ENCODE data around the gene ADGRL3. TPM values are rescaled to one million over a fixed set of nuclear protein-coding genes. Genes with fewer than 3 reads are reported as not detected.
A peak's percentile ranks its signal among the peaks of the same experiment; 100 is the strongest.

The ADGRL3 gene
- polyA plus RNA-seq, 1 donor, result 31.1 TPM

- no peak for DNase-seq
These were observed 797.7 kb downstream of the ADGRL3 start for GRCh38 chr4:61997831-61998230.

GRCh38 chr4:62003695-62004094 lies 803.6 kb downstream of the ADGRL3 start:
- DNase-seq, result no peak

GRCh38 chr4:62004881-62005280 lies 804.8 kb downstream of the ADGRL3 start:
- no peak for DNase-seq

GRCh38 chr4:62006108-62006507 lies 806.0 kb downstream of the ADGRL3 start:
- DNase-seq, result no peak

GRCh38 chr4:62015043-62015739 lies 815.1 kb downstream of the ADGRL3 start:
- no peak for DNase-seq

- DNase-seq, result no peak
These were observed 818.4 kb downstream of the ADGRL3 start for GRCh38 chr4:62018537-62018936.

GRCh38 chr4:62023633-62024032 lies 823.5 kb downstream of the ADGRL3 start:
- no peak for DNase-seq

- DNase-seq, result no peak
These were observed 828.6 kb downstream of the ADGRL3 start for GRCh38 chr4:62028745-62029144.

- no peak for DNase-seq
These were observed 830.8 kb downstream of the ADGRL3 start for GRCh38 chr4:62030958-62031357.

- peak; percentile 29 for DNase-seq
These were observed 837.4 kb downstream of the ADGRL3 start for GRCh38 chr4:62037571-62037970.

- no peak for DNase-seq
These were observed 851.2 kb downstream of the ADGRL3 start for GRCh38 chr4:62051332-62051731.

- no peak for DNase-seq
These were observed 853.8 kb downstream of the ADGRL3 start for GRCh38 chr4:62053974-62054373.

GRCh38 chr4:62057031-62057430 lies 856.9 kb downstream of the ADGRL3 start:
- DNase-seq, result no peak

GRCh38 chr4:62058571-62058970 lies 858.4 kb downstream of the ADGRL3 start:
- no peak for DNase-seq

GRCh38 chr4:62070291-62070852 lies 870.2 kb downstream of the ADGRL3 start:
- DNase-seq, result no peak

- no peak for DNase-seq
These were observed 875.0 kb downstream of the ADGRL3 start for GRCh38 chr4:62075089-62075488.

- DNase-seq, result no peak
These were observed 875.4 kb downstream of the ADGRL3 start for GRCh38 chr4:62075521-62075920.

- no peak for DNase-seq
These were observed 877.3 kb downstream of the ADGRL3 start for GRCh38 chr4:62077406-62077805.

- no peak for DNase-seq
These were observed 880.3 kb downstream of the ADGRL3 start for GRCh38 chr4:62080431-62080830.

GRCh38 chr4:62087706-62088105 lies 887.6 kb downstream of the ADGRL3 start:
- no peak for DNase-seq

- DNase-seq, result no peak
These were observed 893.6 kb downstream of the ADGRL3 start for GRCh38 chr4:62093735-62094134.

GRCh38 chr4:62096881-62097280 lies 896.8 kb downstream of the ADGRL3 start:
- no peak for DNase-seq

- DNase-seq, result no peak
These were observed 915.1 kb downstream of the ADGRL3 start for GRCh38 chr4:62115216-62115615.

GRCh38 chr4:62117886-62118285 lies 917.8 kb downstream of the ADGRL3 start:
- DNase-seq, result no peak

Data from left kidney (tissue), 2 donors.